Activated CD8-positive, alpha-beta T cell treated with anti-CD3 and anti-CD28 coated beads for 36 hours (primary cell): ENCODE measurements around the gene ZNF385B. TPM values are rescaled to one million over a fixed set of nuclear protein-coding genes. Genes with fewer than 3 reads are reported as not detected.

Source experiments
- ATAC-seq: fragments of 200-7000 bp; cut with Tn5 transposase; one replicate; pipeline ENCODE4 v1.10.0; 2021; ENCODE audit warnings: mild to moderate bottlenecking, moderate library complexity
- CTCF ChIA-PET: fragments of 350-600 bp; sonication (Branson Sonifier 250); formaldehyde crosslinking; loops from one replicate; lab custom pipeline; 2021; ENCODE audit warnings: antibody characterized with exemption; lab: Charles Lee
- POLR2A ChIA-PET: fragments of 350-600 bp; sonication (Branson Sonifier 250); formaldehyde crosslinking; loops from one replicate; lab custom pipeline; 2021; ENCODE audit warnings: antibody characterized with exemption; lab: Charles Lee
- DNase-seq: peaks from one replicate; pipeline ENCODE4 v3.0.0-alpha.2; 2020
- H3K27ac Mint-ChIP-seq: one replicate; pipeline ENCODE4 v1.8.0; 2021; ENCODE audit warnings: mild to moderate bottlenecking, mixed read lengths
- H3K27me3 Mint-ChIP-seq: one replicate; pipeline ENCODE4 v1.8.0; 2021; ENCODE audit warnings: mixed read lengths
- H3K36me3 Mint-ChIP-seq: one replicate; pipeline ENCODE4 v1.8.0; 2021; ENCODE audit warnings: low read depth, mixed read lengths
- H3K4me1 Mint-ChIP-seq: one replicate; pipeline ENCODE4 v1.8.0; 2021; ENCODE audit warnings: low read depth, mixed read lengths
- H3K4me3 Mint-ChIP-seq: one replicate; pipeline ENCODE4 v1.8.0; 2021; ENCODE audit warnings: mild to moderate bottlenecking, moderate library complexity, mixed read lengths
- H3K9me3 Mint-ChIP-seq: one replicate; pipeline ENCODE4 v1.8.0; 2021; ENCODE audit warnings: mixed read lengths
- CTCF ChIP-seq: fragments of 200-600 bp; IDR thresholded peaks from one replicate; pipeline ENCODE4 v1.8.0; 2022; ENCODE audit warnings: antibody characterized with exemption, mild to moderate bottlenecking
- intact Hi-C: fragments of 100-400 bp; cut with micrococcal nuclease; formaldehyde crosslinking; loops from one replicate; pipeline ENCODE4 v1.10.0; 2022
- total RNA-seq, 2 experiments: library from RNA; stranded (reverse); gene quantifications; one replicate each; pipeline ENCODE4 v1.2.3, GENCODE V29; 2021

The ZNF385B gene
- total RNA-seq, 2 experiments from 2014 or later, result not detected

GRCh38 chr2:179612108-179612507, 249.3 kb downstream of the ZNF385B start:
- H3K27me3 Mint-ChIP-seq, result peaks cover 3% of the 10 kb centered on the region
- H3K4me1 Mint-ChIP-seq, result no peaks in the 10 kb centered on the region
- no peaks in the 10 kb centered on the region for H3K9me3 Mint-ChIP-seq
- no peak overlapping the region for H3K27ac Mint-ChIP-seq
- intact Hi-C loops, result no loop called here
- no peak for DNase-seq
- no peak for ATAC-seq
- TF ChIP-seq CTCF, result no peak
- no peaks in the 10 kb centered on the region for H3K36me3 Mint-ChIP-seq
- ChIA-PET CTCF (no interaction called here), POLR2A (no interaction called here)
- no peak overlapping the region for H3K4me3 Mint-ChIP-seq

DNA sequence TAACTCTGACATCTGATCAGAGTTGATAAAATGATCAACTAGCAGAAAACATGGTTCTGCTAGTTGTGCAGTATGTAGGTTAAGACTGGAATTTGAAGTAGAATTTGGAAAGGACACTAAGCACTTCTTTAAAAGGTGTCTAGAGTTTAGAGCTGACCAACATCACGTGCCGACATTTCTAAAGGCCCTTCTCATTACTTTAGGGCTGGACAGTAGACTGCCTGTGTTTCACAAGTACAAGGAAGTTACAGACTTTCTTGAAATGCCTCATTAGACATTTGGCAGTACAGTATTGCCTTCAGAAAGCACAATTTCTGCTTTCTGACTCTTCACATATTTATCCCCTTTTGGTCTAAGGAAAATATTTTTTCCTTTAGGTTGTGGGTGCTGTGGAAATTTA, 255.3 kb downstream of the ZNF385B start:
- no peak for DNase-seq
- Mint-ChIP-seq H3K36me3 (no peaks in the 10 kb centered on the region), H3K4me3 (no peak overlapping the region), H3K27me3 (no peaks in the 10 kb centered on the region), H3K4me1 (no peaks in the 10 kb centered on the region), H3K9me3 (no peaks in the 10 kb centered on the region), H3K27ac (no peak overlapping the region)
- ChIA-PET CTCF (no interaction called here), POLR2A (no interaction called here)
- intact Hi-C loops, result no loop called here
- ATAC-seq, result no peak
- no peak for TF ChIP-seq CTCF

DNA sequence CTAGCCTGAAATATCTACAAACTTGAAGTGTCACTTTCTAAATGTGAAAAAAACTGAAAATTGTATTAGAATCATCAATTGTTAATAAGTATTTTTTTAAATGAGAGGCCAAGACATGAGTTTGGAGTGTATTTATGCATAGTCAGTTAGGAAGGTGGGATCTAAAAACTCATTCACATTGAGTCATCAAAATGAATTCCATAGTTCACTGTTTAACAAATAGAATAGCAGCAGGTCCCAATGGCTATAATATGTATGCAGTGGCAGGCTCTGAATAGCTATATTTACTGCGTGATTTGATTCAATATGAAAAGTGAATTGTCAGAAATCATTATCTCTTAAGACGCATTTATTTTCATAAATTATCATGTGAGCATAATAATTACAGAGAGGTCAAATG, 256.1 kb downstream of the ZNF385B start:
- intact Hi-C loops, result no loop called here
- ATAC-seq (no peak), DNase-seq (no peak)
- Mint-ChIP-seq H3K27me3 (no peaks in the 10 kb centered on the region), H3K4me3 (no peak overlapping the region), H3K36me3 (no peaks in the 10 kb centered on the region), H3K9me3 (no peaks in the 10 kb centered on the region), H3K27ac (no peak overlapping the region), H3K4me1 (no peaks in the 10 kb centered on the region)
- TF ChIP-seq CTCF, result no peak
- CTCF ChIA-PET, result no interaction called here
- POLR2A ChIA-PET, result no interaction called here

DNA sequence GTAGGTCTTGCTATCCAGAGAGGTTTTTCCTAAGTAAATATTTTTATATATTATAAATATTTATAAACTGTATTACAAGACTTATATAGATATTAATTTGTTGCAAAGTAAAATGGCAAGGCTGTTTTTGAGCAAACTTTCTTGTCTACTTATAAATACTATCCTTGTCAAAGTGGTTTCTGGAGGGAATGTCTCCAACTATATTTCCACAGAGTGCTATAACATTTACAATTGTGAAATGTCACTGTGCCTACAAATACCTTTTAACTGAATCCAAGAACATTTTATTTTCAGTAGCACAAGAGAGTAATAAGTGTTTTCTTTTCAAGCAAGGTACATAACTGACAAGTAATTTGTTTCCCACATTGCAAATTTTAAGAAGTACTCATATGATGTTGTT, 256.8 kb downstream of the ZNF385B start:
- POLR2A ChIA-PET, result no interaction called here
- DNase-seq, result no peak
- Mint-ChIP-seq H3K9me3 (no peaks in the 10 kb centered on the region), H3K36me3 (no peaks in the 10 kb centered on the region), H3K27ac (no peak overlapping the region), H3K4me1 (no peaks in the 10 kb centered on the region), H3K4me3 (no peak overlapping the region), H3K27me3 (no peaks in the 10 kb centered on the region)
- CTCF ChIA-PET, result no interaction called here
- no peak for ATAC-seq
- intact Hi-C loops, result no loop called here
- no peak for TF ChIP-seq CTCF

GRCh38 chr2:179602452-179602851, 259.0 kb downstream of the ZNF385B start:
- H3K9me3 Mint-ChIP-seq, result no peaks in the 10 kb centered on the region
- ATAC-seq, result no peak
- H3K36me3 Mint-ChIP-seq, result no peaks in the 10 kb centered on the region
- H3K27me3 Mint-ChIP-seq, result no peaks in the 10 kb centered on the region
- POLR2A ChIA-PET, result interaction anchor here (0.6 kb wide), 1 partner anchor 902 kb away, joined by 3 read pairs; no protein-coding TSS in a partner anchor
- intact Hi-C loops, result no loop called here
- no peak for TF ChIP-seq CTCF
- CTCF ChIA-PET, result no interaction called here
- H3K4me1 Mint-ChIP-seq, result no peaks in the 10 kb centered on the region
- H3K4me3 Mint-ChIP-seq, result no peak overlapping the region
- H3K27ac Mint-ChIP-seq, result no peak overlapping the region
- no peak for DNase-seq
